ENCODE data around the gene SLC35F4.

- no peak for TF ChIP-seq SIN3A (IDR thresholded peaks at IDR 0.05; ENCODE audit: borderline replicate concordance, insufficient read depth, low read length)
- no peak for TF ChIP-seq POLR2AphosphoS5 (IDR thresholded peaks at IDR 0.05; ENCODE audit: low read depth, low read length)
Observed at GRCh38 chr14:57823015-57823660, 42.8 kb downstream of the SLC35F4 start.

Measured in PFSK-1 (cell line).